Astrocyte (in vitro differentiated cells and primary cell): ENCODE measurements around the gene FAM200A. TPM values are rescaled to one million over a fixed set of nuclear protein-coding genes. Genes with fewer than 3 reads are reported as not detected.
"Not testable (repeated sequence)": the region's sequence is repeated elsewhere in the genome, so short reads cannot be mapped to it uniquely, and the experiment has no call there.

Experiments used
- DNase-seq: peaks from one replicate; pipeline ENCODE4 v3.0.0-alpha.2; 2010; ENCODE audit warnings: low read depth
- FAIRE-seq: peaks from 2 replicates; lab custom pipeline; 2011; peaks lifted over from hg19 to GRCh38; lab: Jason Lieb, UNC
- H2AFZ ChIP-seq: 2 replicates; pipeline ENCODE4 v1.6.0; 2012; ENCODE audit warnings: low read depth, low read length, inconsistent platforms
- H3K27ac ChIP-seq: 2 replicates; pipeline ENCODE4 v1.5.1; 2011; ENCODE audit warnings: low read depth, low read length, inconsistent platforms
- H3K27me3 ChIP-seq: 2 replicates; pipeline ENCODE4 v1.6.0; 2011; ENCODE audit warnings: low read length, inconsistent platforms; ENCODE audit not compliant: insufficient read depth
- H3K36me3 ChIP-seq: 2 replicates; pipeline ENCODE4 v1.5.1; 2011; ENCODE audit warnings: low read length, inconsistent platforms; ENCODE audit not compliant: insufficient read depth
- H3K4me1 ChIP-seq: 2 replicates; pipeline ENCODE4 v1.5.1; 2011; ENCODE audit warnings: low read length, inconsistent platforms; ENCODE audit not compliant: insufficient read depth
- H3K4me2 ChIP-seq: 2 replicates; pipeline ENCODE4 v1.6.0; 2012; ENCODE audit warnings: low read length, inconsistent platforms
- H3K4me3 ChIP-seq: 2 replicates; pipeline ENCODE4 v1.5.1; 2011; ENCODE audit warnings: low read depth, mild to moderate bottlenecking, low read length, inconsistent platforms; ENCODE audit not compliant: insufficient read depth
- H3K79me2 ChIP-seq: 2 replicates; pipeline ENCODE4 v1.6.0; 2012; ENCODE audit warnings: mild to moderate bottlenecking, low read length, inconsistent platforms; ENCODE audit not compliant: insufficient read depth
- H3K9ac ChIP-seq: 2 replicates; pipeline ENCODE4 v1.6.0; 2012; ENCODE audit warnings: mild to moderate bottlenecking, low read length, inconsistent platforms
- H3K9me3 ChIP-seq: 2 replicates; pipeline ENCODE4 v1.5.1; 2012; ENCODE audit warnings: low read depth, mild to moderate bottlenecking, low read length, inconsistent platforms; ENCODE audit not compliant: insufficient read depth
- H4K20me1 ChIP-seq: 2 replicates; pipeline ENCODE4 v1.6.0; 2012; ENCODE audit warnings: low read length, inconsistent platforms; ENCODE audit not compliant: insufficient read depth
- H3K27ac Mint-ChIP-seq: one replicate; pipeline ENCODE4 v1.8.0; 2021; ENCODE audit warnings: mild to moderate bottlenecking, mixed read lengths; ENCODE audit not compliant: unreplicated experiment
- H3K27me3 Mint-ChIP-seq: one replicate; pipeline ENCODE4 v1.8.0; 2021; ENCODE audit warnings: low read depth, mixed read lengths; ENCODE audit not compliant: unreplicated experiment
- H3K36me3 Mint-ChIP-seq: one replicate; pipeline ENCODE4 v1.8.0; 2021; ENCODE audit warnings: low read depth, mixed read lengths; ENCODE audit not compliant: unreplicated experiment
- H3K4me1 Mint-ChIP-seq: one replicate; pipeline ENCODE4 v1.8.0; 2021; ENCODE audit warnings: low read depth, mixed read lengths; ENCODE audit not compliant: unreplicated experiment
- H3K4me3 Mint-ChIP-seq: one replicate; pipeline ENCODE4 v1.8.0; 2021; ENCODE audit warnings: mild to moderate bottlenecking, moderate library complexity, mixed read lengths; ENCODE audit not compliant: unreplicated experiment
- H3K9me3 Mint-ChIP-seq: one replicate; pipeline ENCODE4 v1.8.0; 2021; ENCODE audit warnings: mild to moderate bottlenecking, mixed read lengths; ENCODE audit not compliant: unreplicated experiment
- EZH2 ChIP-seq: IDR thresholded peaks from 2 replicates; pipeline ENCODE4 v1.6.1; 2012; ENCODE audit warnings: mild to moderate bottlenecking, low read length, inconsistent platforms; ENCODE audit not compliant: insufficient read depth
- total RNA-seq: library from RNA; stranded (reverse); gene quantifications from 2 replicates; pipeline ENCODE4 v1.2.1, GENCODE V29; 2021
- TF ChIP-seq, protein P1 (sequence below): IDR thresholded peaks from 2 replicates; pipeline ENCODE4 v1.5.1; 2011; ENCODE audit warnings: low read depth, mild to moderate bottlenecking, inconsistent platforms, low read length, moderate library complexity; ENCODE audit not compliant: insufficient read depth

FAM200A gene
- total RNA-seq, 1 donor from 2014 or later: 4.7 TPM

DNA sequence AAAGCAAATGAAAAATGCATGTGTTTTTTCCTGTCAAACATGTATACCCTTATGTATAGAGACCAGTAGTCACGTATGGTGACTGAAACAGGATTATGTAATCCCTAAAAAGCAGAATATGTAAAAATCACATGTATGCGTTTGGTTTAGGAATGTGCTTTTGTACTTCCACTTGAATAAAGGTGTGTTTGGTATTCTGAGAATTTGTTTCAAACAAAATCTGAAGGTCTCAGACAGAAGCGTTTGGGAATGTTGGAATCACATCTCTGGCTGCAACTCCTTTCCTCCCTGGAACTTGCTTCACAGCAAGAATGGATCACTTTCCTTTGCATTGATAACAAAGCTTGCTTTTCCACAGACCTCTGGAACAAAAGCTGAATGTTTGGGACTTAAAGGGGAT lies 24.3 kb upstream of the FAM200A start:
- H4K20me1 ChIP-seq: peaks cover 19% of the 10 kb centered on the region
- no peak overlapping the region for H3K4me2 ChIP-seq
- H3K27ac Mint-ChIP-seq: no peak overlapping the region
- peaks cover 13% of the 10 kb centered on the region for H3K36me3 Mint-ChIP-seq
- peaks cover 35% of the 10 kb centered on the region for H3K36me3 ChIP-seq
- no peaks in the 10 kb centered on the region for H3K27me3 ChIP-seq
- no peaks in the 10 kb centered on the region for H3K79me2 ChIP-seq
- no peak overlapping the region for H3K4me3 ChIP-seq
- H3K27me3 Mint-ChIP-seq: no peaks in the 10 kb centered on the region
- no peak for FAIRE-seq
- TF ChIP-seq EZH2: no peak
- TF ChIP-seq, protein P1, sequence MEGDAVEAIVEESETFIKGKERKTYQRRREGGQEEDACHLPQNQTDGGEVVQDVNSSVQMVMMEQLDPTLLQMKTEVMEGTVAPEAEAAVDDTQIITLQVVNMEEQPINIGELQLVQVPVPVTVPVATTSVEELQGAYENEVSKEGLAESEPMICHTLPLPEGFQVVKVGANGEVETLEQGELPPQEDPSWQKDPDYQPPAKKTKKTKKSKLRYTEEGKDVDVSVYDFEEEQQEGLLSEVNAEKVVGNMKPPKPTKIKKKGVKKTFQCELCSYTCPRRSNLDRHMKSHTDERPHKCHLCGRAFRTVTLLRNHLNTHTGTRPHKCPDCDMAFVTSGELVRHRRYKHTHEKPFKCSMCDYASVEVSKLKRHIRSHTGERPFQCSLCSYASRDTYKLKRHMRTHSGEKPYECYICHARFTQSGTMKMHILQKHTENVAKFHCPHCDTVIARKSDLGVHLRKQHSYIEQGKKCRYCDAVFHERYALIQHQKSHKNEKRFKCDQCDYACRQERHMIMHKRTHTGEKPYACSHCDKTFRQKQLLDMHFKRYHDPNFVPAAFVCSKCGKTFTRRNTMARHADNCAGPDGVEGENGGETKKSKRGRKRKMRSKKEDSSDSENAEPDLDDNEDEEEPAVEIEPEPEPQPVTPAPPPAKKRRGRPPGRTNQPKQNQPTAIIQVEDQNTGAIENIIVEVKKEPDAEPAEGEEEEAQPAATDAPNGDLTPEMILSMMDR: no peak
- H3K9ac ChIP-seq: no peak overlapping the region
- no peak for DNase-seq
- no peak overlapping the region for H3K27ac ChIP-seq
- H3K4me1 ChIP-seq: peaks cover 7% of the 10 kb centered on the region
- no peaks in the 10 kb centered on the region for H3K9me3 ChIP-seq
- H3K4me1 Mint-ChIP-seq: peaks cover 5% of the 10 kb centered on the region
- H3K4me3 Mint-ChIP-seq: no peak overlapping the region
- H3K9me3 Mint-ChIP-seq: no peaks in the 10 kb centered on the region
- no peak overlapping the region for H2AFZ ChIP-seq

DNA sequence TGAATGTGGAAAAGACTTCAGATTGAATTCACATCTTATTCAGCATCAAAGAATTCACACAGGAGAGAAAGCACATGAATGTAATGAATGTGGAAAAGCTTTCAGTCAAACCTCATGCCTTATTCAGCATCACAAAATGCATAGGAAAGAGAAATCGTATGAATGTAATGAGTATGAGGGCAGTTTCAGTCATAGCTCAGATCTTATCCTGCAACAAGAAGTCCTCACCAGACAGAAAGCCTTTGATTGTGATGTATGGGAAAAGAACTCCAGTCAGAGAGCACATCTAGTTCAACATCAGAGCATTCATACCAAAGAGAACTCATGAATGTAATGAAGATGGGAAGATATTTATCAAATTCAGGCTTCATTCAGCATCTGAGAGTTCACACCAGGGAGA lies 21.3 kb upstream of the FAM200A start:
- TF ChIP-seq, protein P1: no peak
- TF ChIP-seq EZH2: no peak
- Mint-ChIP-seq H3K27me3 (no peaks in the 10 kb centered on the region), H3K27ac (no peak overlapping the region), H3K9me3 (no peaks in the 10 kb centered on the region), H3K36me3 (peaks cover 13% of the 10 kb centered on the region), H3K4me1 (peaks cover 5% of the 10 kb centered on the region), H3K4me3 (no peak overlapping the region)
- no peak for DNase-seq
- Histone ChIP-seq H3K4me1 (no peaks in the 10 kb centered on the region), H3K9me3 (no peaks in the 10 kb centered on the region), H3K27me3 (no peaks in the 10 kb centered on the region), H3K4me2 (no peak overlapping the region), H3K9ac (no peak overlapping the region), H2AFZ (no peak overlapping the region), H3K79me2 (peaks cover 27% of the 10 kb centered on the region), H4K20me1 (peaks cover 39% of the 10 kb centered on the region), H3K36me3 (peaks cover 59% of the 10 kb centered on the region), H3K27ac (no peak overlapping the region), H3K4me3 (no peak overlapping the region)
- FAIRE-seq: peak; percentile 69

DNA sequence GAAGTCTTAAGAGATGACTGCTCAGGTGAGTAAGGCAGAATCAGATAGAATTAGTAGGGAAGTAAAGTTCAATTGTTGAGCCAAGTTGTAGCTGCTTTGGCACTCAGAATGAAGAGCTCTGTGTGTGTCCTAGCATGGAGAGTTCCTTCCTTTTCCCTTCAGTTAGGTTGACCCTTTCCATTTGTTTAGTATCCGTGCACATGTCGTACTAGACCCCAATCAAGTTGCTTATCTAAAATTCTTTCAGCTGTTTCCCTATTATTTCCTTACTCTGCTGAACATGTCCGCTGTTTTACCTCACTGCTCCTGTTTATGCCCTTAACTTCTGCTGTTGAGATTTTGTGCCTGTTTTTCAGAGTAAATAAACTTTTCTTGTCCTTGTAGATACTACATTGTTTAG lies 19.9 kb upstream of the FAM200A start:
- H3K36me3 ChIP-seq: peaks cover 59% of the 10 kb centered on the region
- no peaks in the 10 kb centered on the region for H3K9me3 Mint-ChIP-seq

DNA sequence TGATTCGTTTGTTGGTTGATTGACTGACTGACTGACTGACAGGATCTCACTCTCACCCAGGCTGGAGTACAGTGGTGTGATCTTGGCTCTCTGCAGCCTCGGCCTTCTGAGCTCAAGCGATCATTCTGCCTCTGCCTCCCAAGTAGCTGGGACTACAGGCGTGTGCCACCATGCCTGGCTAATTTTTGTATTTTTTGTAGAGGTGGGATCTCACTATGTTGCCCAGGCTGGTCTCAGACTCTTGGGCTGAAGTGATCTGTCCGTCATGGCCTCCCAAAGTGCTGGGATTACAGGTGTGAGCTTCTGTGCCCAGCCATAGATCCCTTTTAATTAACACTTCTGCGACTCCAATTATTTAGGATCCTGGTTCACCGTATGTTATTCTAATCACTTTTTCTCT lies 16.9 kb upstream of the FAM200A start:
- not testable (repeated sequence) for H3K27me3 Mint-ChIP-seq, H3K4me3 Mint-ChIP-seq, H3K4me3 ChIP-seq, FAIRE-seq, H3K27ac ChIP-seq, DNase-seq, H3K27ac Mint-ChIP-seq, H3K9me3 ChIP-seq, H3K9me3 Mint-ChIP-seq, H3K9ac ChIP-seq, H2AFZ ChIP-seq, H3K27me3 ChIP-seq, H3K4me2 ChIP-seq
- Histone ChIP-seq H3K4me1 (peaks cover 12% of the 10 kb centered on the region), H3K79me2 (peaks cover 66% of the 10 kb centered on the region), H4K20me1 (peaks cover 45% of the 10 kb centered on the region), H3K36me3 (peaks cover 69% of the 10 kb centered on the region)
- Mint-ChIP-seq H3K4me1 (peaks cover 12% of the 10 kb centered on the region), H3K36me3 (peaks cover 19% of the 10 kb centered on the region)

More for the DNA sequence above, 19.9 kb upstream of the FAM200A start:
- no peak overlapping the region for H3K27ac Mint-ChIP-seq
- Histone ChIP-seq H2AFZ (no peak overlapping the region), H3K4me1 (no peaks in the 10 kb centered on the region), H3K4me3 (no peak overlapping the region), H3K9me3 (no peaks in the 10 kb centered on the region), H3K9ac (no peak overlapping the region), H3K4me2 (no peak overlapping the region), H4K20me1 (peaks cover 35% of the 10 kb centered on the region), H3K27me3 (no peaks in the 10 kb centered on the region), H3K27ac (no peak overlapping the region), H3K79me2 (peaks cover 38% of the 10 kb centered on the region)
- no peak overlapping the region for H3K4me3 Mint-ChIP-seq
- no peak for FAIRE-seq
- no peaks in the 10 kb centered on the region for H3K4me1 Mint-ChIP-seq
- DNase-seq: no peak
- peaks cover 14% of the 10 kb centered on the region for H3K36me3 Mint-ChIP-seq
- no peaks in the 10 kb centered on the region for H3K27me3 Mint-ChIP-seq
- TF ChIP-seq, protein P1: no peak
- no peak for TF ChIP-seq EZH2
